ENCODE data around the gene CREG1. TPM values are rescaled to one million over a fixed set of nuclear protein-coding genes. Genes with fewer than 3 reads are reported as not detected.

The CREG1 gene
- total RNA-seq = 48.6 and 153 TPM in 2 replicates

GRCh38 chr1:167553136-167554027, at the start of gene CREG1:
Gene CREG1, minus strand, starts transcription at chr1:167553762.

GRCh38 chr1:167518331-167518700, 35.2 kb downstream of the CREG1 start, which contains the start of gene CD247:
Gene CD247, minus strand, starts transcription at chr1:167518529. Its CDS starts 64 bp downstream, at chr1:167518465.

Other genes with a start within 250 kb of the CREG1 start
- gene CD247, start 35.2 kb downstream of the CREG1 start, total RNA-seq = not detected in 2 replicates
- gene RCSD1, start 76.5 kb upstream of the CREG1 start, total RNA-seq = not detected in 2 replicates
- 156 and 235 TPM in 2 replicates for gene MPZL1, start 168.2 kb upstream of the CREG1 start, total RNA-seq

Data from smooth muscle cell of the umbilical artery (primary cell).